ENCODE measurements around the gene ZNF197.

GRCh38 chr3:44659015-44659414 lies 34.2 kb downstream of the ZNF197 start:
- no peak for TF ChIP-seq CTCF (IDR thresholded peaks at IDR 0.05)
- TF ChIP-seq POLR2A (IDR thresholded peaks at IDR 0.05) = no peak
